Neutrophil (primary cell): ENCODE measurements around the gene CDK13.

ENCODE experiments used
- H3K27ac ChIP-seq: fragments of 200-600 bp; sonication (generic); 2 replicates; pipeline ENCODE4 v1.5.1; 2016; ENCODE audit warnings: mild to moderate bottlenecking, moderate library complexity
- H3K27me3 ChIP-seq: fragments of 200-600 bp; sonication (generic); 2 replicates; pipeline ENCODE4 v1.6.0; 2016; ENCODE audit warnings: mild to moderate bottlenecking
- H3K36me3 ChIP-seq: fragments of 200-600 bp; sonication (generic); 2 replicates; pipeline ENCODE4 v1.5.1; 2017
- H3K4me1 ChIP-seq, 2 experiments: fragments of 200-600 bp in 1 of 2; sonication (generic) in 1 of 2; 1 replicate in 1 of 2; 2 replicates in 1 of 2; pipeline versions ENCODE4 v1.5.1 to v1.6.1; 2013 to 2016; ENCODE audit warnings: low read depth in 1 of 2, low read length in 1 of 2, mild to moderate bottlenecking in 1 of 2, moderate library complexity in 1 of 2; ENCODE audit not compliant: control insufficient read depth in 1 of 2, insufficient read depth in 1 of 2
- H3K4me3 ChIP-seq, 2 experiments: fragments of 200-600 bp in 1 of 2; sonication (generic) in 1 of 2; 1 replicate in 1 of 2; 2 replicates in 1 of 2; pipeline ENCODE4 v1.5.1; 2013 to 2016; ENCODE audit warnings: low read depth in 1 of 2, low read length in 1 of 2, mild to moderate bottlenecking in 1 of 2, moderate library complexity in 1 of 2
- H3K9me3 ChIP-seq: fragments of 200-600 bp; sonication (generic); 2 replicates; pipeline ENCODE4 v1.5.1; 2016
- CTCF ChIP-seq: fragments of 200-600 bp; sonication (generic); IDR thresholded peaks from 2 replicates; pipeline ENCODE4 v1.5.1; 2016; ENCODE audit warnings: antibody characterized with exemption

The CDK13 gene

GRCh38 chr7:40001649-40002048, 51.6 kb downstream of the CDK13 start:
- no peak for TF ChIP-seq CTCF
- Histone ChIP-seq H3K27me3 (no peaks in the 10 kb centered on the region), H3K36me3 (peaks cover 46% of the 10 kb centered on the region), H3K4me3 (no peak overlapping the region), H3K27ac (no peak overlapping the region), H3K4me1 (no peaks in the 10 kb centered on the region), H3K9me3 (no peaks in the 10 kb centered on the region)

- TF ChIP-seq CTCF, result no peak
- Histone ChIP-seq H3K9me3 (no peaks in the 10 kb centered on the region), H3K27ac (peak overlapping the region; percentile 36), H3K27me3 (no peaks in the 10 kb centered on the region), H3K36me3 (peaks cover 58% of the 10 kb centered on the region), H3K4me1 (no peaks in the 10 kb centered on the region), H3K4me3 (no peak overlapping the region)
Measured at GRCh38 chr7:40003597-40003996, 53.5 kb downstream of the CDK13 start.

GRCh38 chr7:40008223-40008815, 58.3 kb downstream of the CDK13 start:
- Histone ChIP-seq H3K36me3 (peaks cover 39% of the 10 kb centered on the region), H3K27ac (no peak overlapping the region), H3K4me3 (no peak overlapping the region), H3K4me1 (peaks cover 10 to 11% of the 10 kb centered on the region in 2 experiments), H3K27me3 (no peaks in the 10 kb centered on the region), H3K9me3 (no peaks in the 10 kb centered on the region)
- no peak for TF ChIP-seq CTCF

GRCh38 chr7:40009301-40009700, 59.2 kb downstream of the CDK13 start:
- Histone ChIP-seq H3K9me3 (no peaks in the 10 kb centered on the region), H3K36me3 (peaks cover 33% of the 10 kb centered on the region)

GRCh38 chr7:40014376-40014775, 64.3 kb downstream of the CDK13 start:
- Histone ChIP-seq H3K4me1 (peaks cover 11 to 14% of the 10 kb centered on the region in 2 experiments), H3K27ac (no peak overlapping the region), H3K36me3 (peaks cover 27% of the 10 kb centered on the region), H3K9me3 (no peaks in the 10 kb centered on the region), H3K4me3 (no peak overlapping the region), H3K27me3 (no peaks in the 10 kb centered on the region)
- no peak for TF ChIP-seq CTCF

More at GRCh38 chr7:40009301-40009700, 59.2 kb downstream of the CDK13 start:
- Histone ChIP-seq H3K27me3 (no peaks in the 10 kb centered on the region), H3K27ac (no peak overlapping the region), H3K4me1 (peaks cover 11 to 14% of the 10 kb centered on the region in 2 experiments), H3K4me3 (no peak overlapping the region)
- TF ChIP-seq CTCF, result no peak
